HCT116 (cell line): Measurements from ENCODE around the gene RAB3B. TPM values are rescaled to one million over a fixed set of nuclear protein-coding genes. Genes with fewer than 3 reads are reported as not detected.

ENCODE experiments used
- ATAC-seq: fragments of 200-7000 bp; cut with Tn5 transposase; 2 replicates; pipeline ENCODE4 v1.9.1; 2020; ENCODE audit warnings: mild to moderate bottlenecking, moderate library complexity
- BruUV-seq: library from RNA; stranded (reverse); fragments of 400-500 nt; replicated peaks from 2 replicates; lab custom pipeline; 2021; lab: Mats Ljungman, UMichigan
- CTCF ChIA-PET: fragments of 300-600 bp; sonication (Branson Sonifier 250); formaldehyde crosslinking; loops from one replicate; lab custom pipeline; 2021; ENCODE audit warnings: antibody characterized with exemption; lab: Charles Lee
- POLR2A ChIA-PET: fragments of 300-600, 350-600 bp; sonication (Branson Sonifier 250); formaldehyde crosslinking; loops from one replicate; lab custom pipeline; 2021; ENCODE audit warnings: antibody characterized with exemption; lab: Charles Lee
- RAD21 ChIA-PET, 2 experiments: fragments of 300-600 bp; sonication (Branson Sonifier 250); formaldehyde crosslinking; loops; one replicate each; lab custom pipeline; 2023; ENCODE audit warnings: low total read pairs in 2 of 2; ENCODE audit not compliant: uncharacterized antibody in 2 of 2, unreplicated experiment in 2 of 2, low non-redundant PET in 1 of 2; lab: Charles Lee
- DNase-seq: peaks from one replicate; pipeline ENCODE4 v3.0.0-alpha.2; 2010; ENCODE audit warnings: low read depth, low spot score
- H2AFZ ChIP-seq: fragments of 200-600 bp; shearing (Covaris generic), sonication (generic); 2 replicates; pipeline ENCODE4 v1.6.1; 2017; ENCODE audit warnings: low read depth, mixed run types, mixed read lengths, antibody characterized with exemption, low read length; ENCODE audit not compliant: poor library complexity, severe bottlenecking
- H3K27ac ChIP-seq: 2 replicates; pipeline ENCODE4 v1.5.1; 2012; ENCODE audit warnings: low read depth, low read length
- H3K27me3 ChIP-seq: fragments of 200-600 bp; sonication (generic); 2 replicates; pipeline ENCODE4 v1.6.1; 2016; ENCODE audit warnings: mixed run types, low read length, mixed read lengths; ENCODE audit not compliant: insufficient read depth
- H3K36me3 ChIP-seq, 2 experiments: fragments of 200-500 bp in 1 of 2; fragments of 200-600 bp in 1 of 2; sonication (Bioruptor generic) in 1 of 2; sonication (generic) in 1 of 2; 2 replicates each; pipeline versions ENCODE4 v1.5.1 to v1.6.1; 2014 to 2016; ENCODE audit warnings: low read length in 2 of 2, inconsistent platforms in 1 of 2, mixed read lengths in 1 of 2, mixed run types in 1 of 2; ENCODE audit not compliant: insufficient read depth in 2 of 2, control insufficient read depth in 1 of 2
- H3K4me1 ChIP-seq, 2 experiments: fragments of 200-600 bp in 1 of 2; sonication (generic) in 1 of 2; 2 replicates each; pipeline versions ENCODE4 v1.5.1 to v1.6.1; 2012 to 2017; ENCODE audit warnings: low read length in 2 of 2, inconsistent platforms in 1 of 2, mild to moderate bottlenecking in 1 of 2, mixed read lengths in 1 of 2, mixed run types in 1 of 2, moderate library complexity in 1 of 2; ENCODE audit not compliant: insufficient read depth in 2 of 2, control insufficient read depth in 1 of 2
- H3K4me2 ChIP-seq: fragments of 200-600 bp; sonication (generic); 2 replicates; pipeline ENCODE4 v1.6.1; 2017; ENCODE audit warnings: mixed run types, low read length, mixed read lengths
- H3K4me3 ChIP-seq, 2 experiments: fragments of 200-600 bp in 1 of 2; sonication (generic) in 1 of 2; replicated peaks in 1 of 2; 2 replicates each; pipeline ENCODE4 v1.5.1; 2011 to 2016; ENCODE audit warnings: low read length in 2 of 2, control low read depth in 1 of 2, low read depth in 1 of 2, mild to moderate bottlenecking in 1 of 2, mixed read lengths in 1 of 2, mixed run types in 1 of 2
- H3K79me2 ChIP-seq: fragments of 200-600 bp; sonication (generic); 2 replicates; pipeline ENCODE4 v1.6.1; 2017; ENCODE audit warnings: mild to moderate bottlenecking, mixed run types, low read length, moderate library complexity, mixed read lengths; ENCODE audit not compliant: insufficient read depth
- H3K9ac ChIP-seq: fragments of 200-600 bp; sonication (generic); 2 replicates; pipeline ENCODE4 v1.6.1; 2016; ENCODE audit warnings: low read length, mixed read lengths
- H3K9me2 ChIP-seq: fragments of 200-600 bp; sonication (generic), shearing (Covaris generic); 2 replicates; pipeline ENCODE4 v1.6.1; 2017; ENCODE audit warnings: mixed run types, mild to moderate bottlenecking, moderate library complexity; ENCODE audit not compliant: insufficient read depth
- H3K9me3 ChIP-seq, 2 experiments: fragments of 200-500 bp in 1 of 2; fragments of 200-600 bp in 1 of 2; sonication (Bioruptor generic) in 1 of 2; sonication (generic) in 1 of 2; 2 replicates each; pipeline ENCODE4 v1.6.1; 2014 to 2017; ENCODE audit warnings: low read length in 2 of 2, mixed read lengths in 2 of 2, inconsistent platforms in 1 of 2, low read depth in 1 of 2, mild to moderate bottlenecking in 1 of 2, mixed run types in 1 of 2, moderate library complexity in 1 of 2; ENCODE audit not compliant: control insufficient read depth in 1 of 2, insufficient read depth in 1 of 2
- H4K20me1 ChIP-seq: fragments of 200-600 bp; sonication (generic), shearing (Covaris generic); 2 replicates; pipeline ENCODE4 v1.6.1; 2017; ENCODE audit warnings: mixed run types, mild to moderate bottlenecking, moderate library complexity; ENCODE audit not compliant: insufficient read depth
- CBX3 ChIP-seq: IDR thresholded peaks from 2 replicates; pipeline ENCODE4 v1.6.1; 2012; ENCODE audit warnings: low read depth
- CEBPB ChIP-seq: IDR thresholded peaks from 2 replicates; pipeline ENCODE4 v1.6.1; 2012; ENCODE audit warnings: low read depth
- EGR1 ChIP-seq: IDR thresholded peaks from 2 replicates; pipeline ENCODE4 v1.6.1; 2012; ENCODE audit warnings: low read depth
- EZH2 ChIP-seq: fragments of 200-600 bp; sonication (generic); IDR thresholded peaks from 2 replicates; pipeline ENCODE4 v1.6.1; 2017; ENCODE audit warnings: antibody characterized with exemption, mixed run types
- EZH2phosphoT487 ChIP-seq: fragments of 200-600 bp; IDR thresholded peaks from 2 replicates; pipeline ENCODE4 v1.6.1; 2018; ENCODE audit warnings: antibody characterized with exemption, borderline replicate concordance
- JUND ChIP-seq: IDR thresholded peaks from 2 replicates; pipeline ENCODE4 v1.6.1; 2012
- POLR2A ChIP-seq: IDR thresholded peaks from 2 replicates; pipeline ENCODE4 v1.7.0; 2011; ENCODE audit warnings: borderline replicate concordance; ENCODE audit not compliant: insufficient read depth, insufficient read length; ENCODE audit errors: extremely low read depth
- POLR2AphosphoS5 ChIP-seq: IDR thresholded peaks from 2 replicates; pipeline ENCODE4 v1.6.1; 2011; ENCODE audit warnings: mild to moderate bottlenecking, low read depth, low read length, moderate library complexity
- RAD21 ChIP-seq: IDR thresholded peaks from 2 replicates; pipeline ENCODE4 v1.6.1; 2012; ENCODE audit warnings: low read depth, mild to moderate bottlenecking
- SIN3A ChIP-seq: IDR thresholded peaks from 2 replicates; pipeline ENCODE4 v1.6.1; 2012; ENCODE audit warnings: low read depth
- SP1 ChIP-seq: IDR thresholded peaks from 2 replicates; pipeline ENCODE4 v1.6.1; 2012; ENCODE audit warnings: low read depth
- SRF ChIP-seq: IDR thresholded peaks from 2 replicates; pipeline ENCODE4 v1.6.1; 2012; ENCODE audit warnings: low read depth
- TCF7L2 ChIP-seq: IDR thresholded peaks from 2 replicates; pipeline ENCODE4 v1.7.0; 2011; ENCODE audit warnings: borderline replicate concordance, inconsistent platforms; ENCODE audit not compliant: insufficient read depth, insufficient read length; ENCODE audit errors: extremely low read depth
- YY1 ChIP-seq: IDR thresholded peaks from 2 replicates; pipeline ENCODE4 v1.6.1; 2011; ENCODE audit warnings: low read length, low read depth, moderate library complexity, mild to moderate bottlenecking; ENCODE audit not compliant: insufficient replicate concordance; ENCODE audit errors: extremely low read depth
- ZFX ChIP-seq: fragments of 450-650 bp; IDR thresholded peaks from 2 replicates; pipeline ENCODE4 v1.6.1; 2017
- ZNF274 ChIP-seq: fragments of 200-500 bp; sonication (Bioruptor generic); IDR thresholded peaks from 2 replicates; pipeline ENCODE4 v1.6.1; 2014; ENCODE audit warnings: mild to moderate bottlenecking, low read depth, low read length, inconsistent platforms
- intact Hi-C: fragments of 100-400 bp; cut with micrococcal nuclease; formaldehyde crosslinking; loops from 2 replicates; pipeline ENCODE4 v1.10.0; 2022
- total RNA-seq: library from RNA; stranded (reverse); gene quantifications from one replicate; pipeline ENCODE4 v1.2.1, GENCODE V29; 2021; ENCODE audit not compliant: unreplicated experiment
- TF ChIP-seq, protein P1 (sequence below): IDR thresholded peaks from 2 replicates; pipeline ENCODE4 v1.6.1; 2011; ENCODE audit warnings: mild to moderate bottlenecking, low read length, moderate library complexity; ENCODE audit not compliant: insufficient replicate concordance; ENCODE audit errors: extremely low read depth
- TF ChIP-seq, protein P2 (sequence below): IDR thresholded peaks from 2 replicates; pipeline ENCODE4 v1.6.1; 2012
- TF ChIP-seq, protein P3 (sequence below): IDR thresholded peaks from 2 replicates; pipeline ENCODE4 v1.6.1; 2012
- TF ChIP-seq, protein P4 (sequence below), 3 experiments: fragments of 200-600 bp in 1 of 3; sonication (generic) in 1 of 3; IDR thresholded peaks in 2 of 3; conservative IDR thresholded peaks in 1 of 3; 2 replicates each; pipeline ENCODE4 v1.5.1; 2012 to 2017; ENCODE audit warnings: low read depth in 2 of 3, low read length in 2 of 3, antibody characterized with exemption in 1 of 3, borderline replicate concordance in 1 of 3, control low read depth in 1 of 3, mild to moderate bottlenecking in 1 of 3, mixed read lengths in 1 of 3, mixed run types in 1 of 3, moderate library complexity in 1 of 3; ENCODE audit not compliant: insufficient read depth in 1 of 3

Gene RAB3B
- total RNA-seq, 1 experiment from 2014 or later = 15.1 TPM

DNA sequence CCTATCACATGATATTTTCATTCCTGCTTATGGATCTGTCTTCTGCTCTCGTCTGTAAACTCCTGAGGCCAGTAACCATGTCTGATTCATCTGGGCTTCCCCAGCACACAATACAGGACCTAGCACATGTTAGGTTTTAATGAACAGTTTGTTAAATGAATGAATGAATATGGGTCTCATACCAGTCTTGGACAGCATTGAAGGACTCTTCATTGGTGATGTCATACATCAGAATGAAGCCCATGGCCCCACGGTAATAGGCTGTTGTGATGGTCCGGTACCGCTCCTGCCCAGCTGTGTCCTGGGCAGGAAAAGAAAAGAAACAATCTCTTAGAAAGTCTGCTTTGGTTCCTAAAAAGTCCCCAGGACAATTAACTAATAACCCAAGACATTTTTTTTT is 53.4 kb downstream of the RAB3B start:
- CTCF ChIA-PET = no interaction called here
- H2AFZ ChIP-seq = no peak overlapping the region
- H3K79me2 ChIP-seq = no peaks in the 10 kb centered on the region
- TF ChIP-seq, protein P1, sequence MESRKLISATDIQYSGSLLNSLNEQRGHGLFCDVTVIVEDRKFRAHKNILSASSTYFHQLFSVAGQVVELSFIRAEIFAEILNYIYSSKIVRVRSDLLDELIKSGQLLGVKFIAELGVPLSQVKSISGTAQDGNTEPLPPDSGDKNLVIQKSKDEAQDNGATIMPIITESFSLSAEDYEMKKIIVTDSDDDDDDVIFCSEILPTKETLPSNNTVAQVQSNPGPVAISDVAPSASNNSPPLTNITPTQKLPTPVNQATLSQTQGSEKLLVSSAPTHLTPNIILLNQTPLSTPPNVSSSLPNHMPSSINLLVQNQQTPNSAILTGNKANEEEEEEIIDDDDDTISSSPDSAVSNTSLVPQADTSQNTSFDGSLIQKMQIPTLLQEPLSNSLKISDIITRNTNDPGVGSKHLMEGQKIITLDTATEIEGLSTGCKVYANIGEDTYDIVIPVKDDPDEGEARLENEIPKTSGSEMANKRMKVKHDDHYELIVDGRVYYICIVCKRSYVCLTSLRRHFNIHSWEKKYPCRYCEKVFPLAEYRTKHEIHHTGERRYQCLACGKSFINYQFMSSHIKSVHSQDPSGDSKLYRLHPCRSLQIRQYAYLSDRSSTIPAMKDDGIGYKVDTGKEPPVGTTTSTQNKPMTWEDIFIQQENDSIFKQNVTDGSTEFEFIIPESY = no peak
- TF ChIP-seq SRF = no peak
- no peak for TF ChIP-seq EGR1
- TF ChIP-seq, protein P2, sequence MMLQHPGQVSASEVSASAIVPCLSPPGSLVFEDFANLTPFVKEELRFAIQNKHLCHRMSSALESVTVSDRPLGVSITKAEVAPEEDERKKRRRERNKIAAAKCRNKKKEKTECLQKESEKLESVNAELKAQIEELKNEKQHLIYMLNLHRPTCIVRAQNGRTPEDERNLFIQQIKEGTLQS = no peak
- TF ChIP-seq, protein P3, sequence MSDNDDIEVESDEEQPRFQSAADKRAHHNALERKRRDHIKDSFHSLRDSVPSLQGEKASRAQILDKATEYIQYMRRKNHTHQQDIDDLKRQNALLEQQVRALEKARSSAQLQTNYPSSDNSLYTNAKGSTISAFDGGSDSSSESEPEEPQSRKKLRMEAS = no peak
- TF ChIP-seq ZNF274 = no peak
- TF ChIP-seq JUND = no peak
- no peak for TF ChIP-seq RAD21
- TF ChIP-seq EZH2phosphoT487 = no peak
- no peak for TF ChIP-seq EZH2
- TF ChIP-seq, protein P4, sequence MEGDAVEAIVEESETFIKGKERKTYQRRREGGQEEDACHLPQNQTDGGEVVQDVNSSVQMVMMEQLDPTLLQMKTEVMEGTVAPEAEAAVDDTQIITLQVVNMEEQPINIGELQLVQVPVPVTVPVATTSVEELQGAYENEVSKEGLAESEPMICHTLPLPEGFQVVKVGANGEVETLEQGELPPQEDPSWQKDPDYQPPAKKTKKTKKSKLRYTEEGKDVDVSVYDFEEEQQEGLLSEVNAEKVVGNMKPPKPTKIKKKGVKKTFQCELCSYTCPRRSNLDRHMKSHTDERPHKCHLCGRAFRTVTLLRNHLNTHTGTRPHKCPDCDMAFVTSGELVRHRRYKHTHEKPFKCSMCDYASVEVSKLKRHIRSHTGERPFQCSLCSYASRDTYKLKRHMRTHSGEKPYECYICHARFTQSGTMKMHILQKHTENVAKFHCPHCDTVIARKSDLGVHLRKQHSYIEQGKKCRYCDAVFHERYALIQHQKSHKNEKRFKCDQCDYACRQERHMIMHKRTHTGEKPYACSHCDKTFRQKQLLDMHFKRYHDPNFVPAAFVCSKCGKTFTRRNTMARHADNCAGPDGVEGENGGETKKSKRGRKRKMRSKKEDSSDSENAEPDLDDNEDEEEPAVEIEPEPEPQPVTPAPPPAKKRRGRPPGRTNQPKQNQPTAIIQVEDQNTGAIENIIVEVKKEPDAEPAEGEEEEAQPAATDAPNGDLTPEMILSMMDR (IDR thresholded peaks at IDR 0.05 in 2 of 3, conservative IDR thresholded peaks at IDR 0.05 in 1 of 3; ENCODE audit: borderline replicate concordance in 1 of 3, insufficient read depth in 1 of 3, low read depth in 2 of 3, low read length in 2 of 3) = no peak
- TF ChIP-seq SP1 = no peak
- TF ChIP-seq TCF7L2 = no peak
- TF ChIP-seq SIN3A = no peak
- no peak for TF ChIP-seq YY1
- TF ChIP-seq ZFX = no peak
- TF ChIP-seq POLR2AphosphoS5 = no peak
- TF ChIP-seq CEBPB = no peak
- TF ChIP-seq POLR2A = no peak
- TF ChIP-seq CBX3 = no peak
- intact Hi-C loops = no loop called here
- no peaks in the 10 kb centered on the region for H4K20me1 ChIP-seq
- ATAC-seq (no peak), DNase-seq (no peak)
- no peak overlapping the region for H3K4me2 ChIP-seq
- no peaks in the 10 kb centered on the region for H3K9me2 ChIP-seq
- POLR2A ChIA-PET = no interaction called here
- H3K27ac ChIP-seq = no peak overlapping the region
- no peak overlapping the region for H3K9ac ChIP-seq
- peaks cover 0 to 9% of the 10 kb centered on the region in 2 experiments; a peak in 1 of 4 replicates for H3K4me1 ChIP-seq
- no TSS peak for BruUV-seq
- RAD21 ChIA-PET = no interaction called here
- no peaks in the 10 kb centered on the region for H3K9me3 ChIP-seq
- H3K4me3 ChIP-seq = no peak overlapping the region
- no peaks in the 10 kb centered on the region for H3K36me3 ChIP-seq
- no peaks in the 10 kb centered on the region for H3K27me3 ChIP-seq
